GM18867 (cell line): ENCODE measurements around the gene E2F7.
"Not testable (repeated sequence)": the region's sequence is repeated elsewhere in the genome, so short reads cannot be mapped to it uniquely, and the experiment has no call there.

Source experiments
- ATAC-seq: cut with Tn5 transposase; IDR thresholded peaks from one replicate; pipeline ENCODE4 v1.9.1; 2021; ENCODE audit warnings: mild to moderate bottlenecking, moderate library complexity; ENCODE audit not compliant: unreplicated experiment

Gene E2F7

GRCh38 chr12:77065361-77066204 lies at the start of gene E2F7:
Gene E2F7, minus strand, starts transcription at chr12:77065569. Its CDS starts 934 bp downstream, at chr12:77064635.
- ATAC-seq, result peak; percentile 68

- no peak for ATAC-seq
These were observed 48.6 kb upstream of the E2F7 start for GRCh38 chr12:77113971-77114370.

GRCh38 chr12:77108707-77109106 lies 43.3 kb upstream of the E2F7 start:
- ATAC-seq, result no peak

- no peak for ATAC-seq
These were observed 41.8 kb upstream of the E2F7 start for GRCh38 chr12:77107121-77107520.

- no peak for ATAC-seq
These were observed 39.4 kb upstream of the E2F7 start for GRCh38 chr12:77104792-77105191.

GRCh38 chr12:77104286-77104685 lies 38.9 kb upstream of the E2F7 start:
- no peak for ATAC-seq

- no peak for ATAC-seq
These were observed 37.3 kb upstream of the E2F7 start for GRCh38 chr12:77102691-77103090.

GRCh38 chr12:77102123-77102522 lies 36.8 kb upstream of the E2F7 start:
- no peak for ATAC-seq

- ATAC-seq, result no peak
These were observed 34.4 kb upstream of the E2F7 start for GRCh38 chr12:77099799-77100198.

GRCh38 chr12:77097846-77098245 lies 32.5 kb upstream of the E2F7 start:
- ATAC-seq, result no peak

- not testable (repeated sequence) for ATAC-seq
These were observed 26.9 kb upstream of the E2F7 start for GRCh38 chr12:77092227-77092626.

GRCh38 chr12:77089686-77090220 lies 24.4 kb upstream of the E2F7 start:
- no peak for ATAC-seq

- ATAC-seq, result no peak
These were observed 22.1 kb upstream of the E2F7 start for GRCh38 chr12:77087427-77087826.

GRCh38 chr12:77082021-77082420 lies 16.7 kb upstream of the E2F7 start:
- peak; percentile 53 for ATAC-seq

GRCh38 chr12:77079631-77080030 lies 14.3 kb upstream of the E2F7 start:
- no peak for ATAC-seq

GRCh38 chr12:77078231-77078630 lies 12.9 kb upstream of the E2F7 start:
- ATAC-seq, result no peak

- no peak for ATAC-seq
These were observed 11.5 kb upstream of the E2F7 start for GRCh38 chr12:77076886-77077285.

GRCh38 chr12:77073894-77074293 lies 8.5 kb upstream of the E2F7 start:
- ATAC-seq, result not testable (repeated sequence)

- ATAC-seq, result no peak
These were observed 7.6 kb upstream of the E2F7 start for GRCh38 chr12:77072833-77073495.

GRCh38 chr12:77070800-77071449 lies 5.6 kb upstream of the E2F7 start:
- ATAC-seq, result no peak

GRCh38 chr12:77070382-77070781 lies 5.0 kb upstream of the E2F7 start:
- ATAC-seq, result peak; percentile 61
